H1 (cell line): ENCODE measurements around the gene STIMATE. TPM values are rescaled to one million over a fixed set of nuclear protein-coding genes. Genes with fewer than 3 reads are reported as not detected.

Experiments
- CTCF ChIA-PET: fragments of 300-600 bp; sonication (Branson Sonifier 250); formaldehyde crosslinking; loops from one replicate; lab custom pipeline; 2021; ENCODE audit not compliant: partially characterized antibody; lab: Charles Lee
- POLR2A ChIA-PET: fragments of 300-600 bp; sonication (Branson Sonifier 250); formaldehyde crosslinking; loops from one replicate; lab custom pipeline; 2021; ENCODE audit warnings: inconsistent platforms; ENCODE audit not compliant: partially characterized antibody; lab: Charles Lee
- DNase-seq, 2 experiments: peaks; one replicate each; pipeline versions ENCODE4 v3.0.0 to v3.0.0-alpha.2; 2010 to 2022; ENCODE audit warnings: low spot score in 2 of 2, low read depth in 1 of 2, mixed read lengths in 1 of 2
- FAIRE-seq: peaks from 2 replicates; lab custom pipeline; 2011; peaks lifted over from hg19 to GRCh38; lab: Jason Lieb, UNC
- H2AFZ ChIP-seq: 2 replicates; pipeline ENCODE4 v1.8.1; 2012; ENCODE audit warnings: low read length, inconsistent platforms
- H2AK5ac ChIP-seq: 2 replicates; pipeline ENCODE4 v1.6.1; 2013; ENCODE audit warnings: low read depth, low read length
- H2BK120ac ChIP-seq: replicated peaks from 2 replicates; pipeline ENCODE3; 2013; ENCODE audit warnings: low read depth, low read length, inconsistent platforms
- H2BK12ac ChIP-seq: 2 replicates; pipeline ENCODE4 v1.6.1; 2013; ENCODE audit warnings: low read depth, low read length
- H2BK15ac ChIP-seq: 2 replicates; pipeline ENCODE4 v1.6.1; 2013; ENCODE audit warnings: low read length
- H2BK20ac ChIP-seq: 2 replicates; pipeline ENCODE4 v1.6.1; 2013; ENCODE audit warnings: low read length
- H2BK5ac ChIP-seq: 2 replicates; pipeline ENCODE4 v1.6.1; 2013; ENCODE audit warnings: low read depth, low read length
- H3K14ac ChIP-seq: 2 replicates; pipeline ENCODE4 v1.6.1; 2013; ENCODE audit warnings: inconsistent platforms; ENCODE audit not compliant: insufficient read length
- H3K18ac ChIP-seq: 2 replicates; pipeline ENCODE4 v1.6.1; 2013; ENCODE audit warnings: low read length; ENCODE audit errors: extremely low read depth
- H3K23ac ChIP-seq: 2 replicates; pipeline ENCODE4 v1.6.1; 2013; ENCODE audit warnings: inconsistent platforms; ENCODE audit not compliant: insufficient read length
- H3K23me2 ChIP-seq: 2 replicates; pipeline ENCODE4 v1.6.1; 2013; ENCODE audit warnings: low read depth, low read length
- H3K27ac ChIP-seq: 2 replicates; pipeline ENCODE4 v1.6.1; 2011; ENCODE audit warnings: low read depth, low read length, inconsistent platforms
- H3K27me3 ChIP-seq, 4 experiments: replicated peaks in 1 of 4; 1 replicate in 1 of 4; 2 replicates in 3 of 4; pipeline versions ENCODE4 v1.6.1 to v1.8.1; 2011 to 2013; ENCODE audit warnings: low read length in 3 of 4, mild to moderate bottlenecking in 3 of 4, inconsistent platforms in 2 of 4, mixed read lengths in 2 of 4, moderate library complexity in 1 of 4; ENCODE audit not compliant: control insufficient read depth in 3 of 4, insufficient read depth in 3 of 4; ENCODE audit errors: extremely low read depth in 1 of 4
- H3K36me3 ChIP-seq, 4 experiments: 2 replicates each; pipeline versions ENCODE4 v1.6.1 to v1.8.1; 2011 to 2013; ENCODE audit warnings: mild to moderate bottlenecking in 4 of 4, low read length in 3 of 4, moderate library complexity in 2 of 4, control low read depth in 1 of 4, inconsistent platforms in 1 of 4; ENCODE audit not compliant: insufficient read depth in 4 of 4, control insufficient read depth in 2 of 4
- H3K4ac ChIP-seq: replicated peaks from 2 replicates; pipeline ENCODE3; 2013; ENCODE audit warnings: low read length, low read depth, mixed read lengths, inconsistent platforms; ENCODE audit not compliant: insufficient read length
- H3K4me1 ChIP-seq, 4 experiments: replicated peaks in 1 of 4; 1 replicate in 1 of 4; 2 replicates in 3 of 4; pipeline versions ENCODE4 v1.6.1 to v1.8.1; 2011 to 2013; ENCODE audit warnings: low read length in 3 of 4, inconsistent platforms in 2 of 4, mixed read lengths in 1 of 4; ENCODE audit not compliant: insufficient read depth in 4 of 4, control insufficient read depth in 3 of 4
- H3K4me2 ChIP-seq, 2 experiments: 2 replicates each; pipeline versions ENCODE4 v1.6.1 to v1.8.1; 2011 to 2013; ENCODE audit warnings: low read depth in 2 of 2, low read length in 2 of 2, control low read depth in 1 of 2, inconsistent platforms in 1 of 2, mild to moderate bottlenecking in 1 of 2; ENCODE audit not compliant: insufficient read depth in 1 of 2
- H3K4me3 ChIP-seq, 4 experiments: fragments of 200-600, 300-600 bp in 1 of 4; sonication (generic), shearing (Covaris generic), sonication (Bioruptor Twin) in 1 of 4; 2 replicates each; pipeline versions ENCODE4 v1.5.1 to v1.8.1; 2011 to 2016; ENCODE audit warnings: low read length in 4 of 4, low read depth in 3 of 4, control low read depth in 2 of 4, inconsistent platforms in 2 of 4, mild to moderate bottlenecking in 2 of 4, mixed read lengths in 1 of 4, moderate library complexity in 1 of 4; ENCODE audit not compliant: insufficient read depth in 2 of 4; ENCODE audit errors: extremely low read depth in 1 of 4
- H3K56ac ChIP-seq: replicated peaks from 2 replicates; pipeline ENCODE3; 2013; ENCODE audit warnings: low read depth, mild to moderate bottlenecking, mixed read lengths, low read length, inconsistent platforms; ENCODE audit not compliant: insufficient read length
- H3K79me1 ChIP-seq: 2 replicates; pipeline ENCODE4 v1.6.1; 2013; ENCODE audit warnings: low read depth, low read length, control low read depth
- H3K79me2 ChIP-seq, 2 experiments: 2 replicates each; pipeline versions ENCODE4 v1.6.1 to v1.8.1; 2012 to 2013; ENCODE audit warnings: low read length in 2 of 2, mild to moderate bottlenecking in 2 of 2, inconsistent platforms in 1 of 2; ENCODE audit not compliant: insufficient read depth in 2 of 2, control insufficient read depth in 1 of 2
- H3K9ac ChIP-seq, 4 experiments: replicated peaks in 1 of 4; 1 replicate in 1 of 4; 2 replicates in 3 of 4; pipeline versions ENCODE4 v1.6.1 to v1.8.1; 2011 to 2013; ENCODE audit warnings: low read depth in 3 of 4, low read length in 3 of 4, control low read depth in 2 of 4, mild to moderate bottlenecking in 2 of 4, moderate library complexity in 2 of 4, inconsistent platforms in 1 of 4; ENCODE audit errors: extremely low read depth in 1 of 4
- H3K9me3 ChIP-seq, 2 experiments: 2 replicates each; pipeline versions ENCODE4 v1.6.1 to v1.8.1; 2012 to 2013; ENCODE audit warnings: mild to moderate bottlenecking in 2 of 2, moderate library complexity in 2 of 2, control low read depth in 1 of 2, inconsistent platforms in 1 of 2, low read depth in 1 of 2, low read length in 1 of 2, mixed read lengths in 1 of 2; ENCODE audit not compliant: insufficient read depth in 2 of 2
- H4K20me1 ChIP-seq, 2 experiments: replicated peaks in 1 of 2; 2 replicates each; pipeline versions ENCODE3 to v1.8.1; 2011 to 2013; ENCODE audit warnings: inconsistent platforms in 2 of 2, low read length in 2 of 2, mild to moderate bottlenecking in 1 of 2; ENCODE audit not compliant: insufficient read depth in 2 of 2, control insufficient read depth in 1 of 2
- H4K5ac ChIP-seq: 2 replicates; pipeline ENCODE4 v1.6.1; 2013; ENCODE audit warnings: low read length, low read depth, mixed read lengths, inconsistent platforms; ENCODE audit not compliant: insufficient read length
- H4K8ac ChIP-seq: 2 replicates; pipeline ENCODE4 v1.8.0; 2013; ENCODE audit warnings: mild to moderate bottlenecking, moderate library complexity, low read length, inconsistent platforms; ENCODE audit not compliant: insufficient read depth; ENCODE audit errors: extremely low read depth
- H4K91ac ChIP-seq: replicated peaks from 2 replicates; pipeline ENCODE3; 2013; ENCODE audit warnings: low read length, mixed read lengths, inconsistent platforms; ENCODE audit not compliant: insufficient read length
- SIX5 ChIP-seq: IDR thresholded peaks from 2 replicates; pipeline ENCODE4 v1.6.1; 2011; ENCODE audit warnings: mild to moderate bottlenecking, low read depth, low read length
- SP2 ChIP-seq: IDR thresholded peaks from 2 replicates; pipeline ENCODE4 v1.6.1; 2012; ENCODE audit warnings: mild to moderate bottlenecking, low read length, inconsistent platforms
- TAF1 ChIP-seq: IDR thresholded peaks from 2 replicates; pipeline ENCODE4 v1.6.1; 2011; ENCODE audit warnings: mild to moderate bottlenecking, low read depth, low read length
- WGBS, 2 experiments: shearing (Covaris generic) in 1 of 2; methylation state at CpG; one replicate each; pipeline versions ENCODE4 v1.1.6 to v1.1.7; 2013 to 2015; ENCODE audit warnings: low lambda C conversion rate in 2 of 2, mixed read lengths in 2 of 2, inconsistent platforms in 1 of 2, low coverage in 1 of 2, missing lambda C conversion rate in 1 of 2; ENCODE audit not compliant: insufficient replicate concordance in 2 of 2, insufficient coverage in 1 of 2, insufficient read length in 1 of 2; ENCODE audit errors: extremely low coverage in 1 of 2, missing lambda C conversion rate in 1 of 2; 5-methylcytosine and 5-hydroxymethylcytosine counted together
- polyA plus RNA-seq, 7 experiments: library from polyadenylated mRNA; depleted of rRNA in 3 of 7; stranded (reverse) in 5 of 7; unstranded in 2 of 7; fragments of >200 nt in 5 of 7; fragments of 200-250 nt in 2 of 7; gene quantifications; 1 replicate in 5 of 7; 2 replicates in 1 of 7; 4 replicates in 1 of 7; pipeline versions ENCODE4 v1.2.1 to v1.2.3, GENCODE V29; 2011 to 2013; ENCODE audit warnings: missing spikeins in 2 of 7, mixed read lengths in 2 of 7
- total RNA-seq: library from RNA; stranded (reverse); fragmentation: NEBNext Ultra II Directional; extraction: Animal tissue kit (Norgen Biotek cat#: 25700); gene quantifications from 2 replicates; pipeline ENCODE4 v1.2.1, GENCODE V29; 2021

Gene STIMATE
- total and polyA plus RNA-seq, 2 of the 8 experiments (the other 6 are each of a cell fraction or from before 2014, with no cell fraction given) = 17.5 to 22.1 TPM

GRCh38 chr3:52880474-52880873 lies 16.9 kb downstream of the STIMATE start:
- TF ChIP-seq TAF1 = no peak
- no peak for TF ChIP-seq SP2
- TF ChIP-seq SIX5 = no peak
- Histone ChIP-seq H3K4ac (no peak overlapping the region), H2BK15ac (no peak overlapping the region), H3K27me3 (no peaks in the 10 kb centered on the region), H3K4me3 (no peak overlapping the region), H3K23ac (no peak overlapping the region), H3K79me2 (peaks cover 0 to 17% of the 10 kb centered on the region in 2 experiments; a peak in 2 of 4 replicates), H2BK20ac (no peak overlapping the region), H2AK5ac (no peak overlapping the region), H3K27ac (no peak overlapping the region), H2AFZ (no peak overlapping the region), H2BK12ac (no peak overlapping the region), H4K91ac (no peak overlapping the region), H4K5ac (no peak overlapping the region), H3K9ac (no peak overlapping the region), H4K20me1 (peaks cover 0 to 9% of the 10 kb centered on the region in 2 experiments), H3K79me1 (peaks cover 7% of the 10 kb centered on the region), H3K4me1 (peaks cover 0 to 5% (median 2%) of the 10 kb centered on the region in 4 experiments; a peak in 3 of 7 replicates), H2BK120ac (no peak overlapping the region), H3K36me3 (peaks cover 0 to 2% (median 0%) of the 10 kb centered on the region in 4 experiments; a peak in 1 of 8 replicates), H3K23me2 (no peaks in the 10 kb centered on the region), H3K9me3 (no peaks in the 10 kb centered on the region), H3K4me2 (no peak overlapping the region), H3K56ac (no peak overlapping the region), H4K8ac (no peak overlapping the region), H3K18ac (no peak overlapping the region), H3K14ac (no peak overlapping the region), H2BK5ac (no peak overlapping the region)
- 70% methylated on average over 3 of the region's 3 CpGs; no CpG with 5 or more reads in 1 of the 2 experiments for WGBS, 2 experiments
- ChIA-PET POLR2A (no interaction called here), CTCF (interaction anchor here (1.1 to 3.1 kb wide), 10 partner anchors 9 to 409 kb away, joined by 3 to 20 read pairs (median 6); no protein-coding TSS in a partner anchor)
- FAIRE-seq = no peak
- DNase-seq = no peak
